Gastrocnemius medialis (tissue), 4 donors: ENCODE data around the gene SRRM3.

Experiments used
- POLR2A ChIP-seq, 2 donors: fragments of 450-650 bp; IDR thresholded peaks; one replicate each; pipeline ENCODE4 v1.6.1; 2017; ENCODE audit warnings: antibody characterized with exemption in 2 of 2, mild to moderate bottlenecking in 2 of 2, moderate library complexity in 2 of 2
- TF ChIP-seq, protein P1 (sequence below), 5 experiments: fragments of 450-650 bp in 3 of 5; fragments of 200-600 bp in 2 of 5; sonication (generic) in 2 of 5; IDR thresholded peaks in 4 of 5; conservative IDR thresholded peaks in 1 of 5; 1 replicate in 4 of 5; 2 replicates in 1 of 5; pipeline ENCODE4 v1.5.1; 2016 to 2019; ENCODE audit warnings: antibody characterized with exemption in 5 of 5, mild to moderate bottlenecking in 3 of 5, moderate library complexity in 3 of 5

DNA sequence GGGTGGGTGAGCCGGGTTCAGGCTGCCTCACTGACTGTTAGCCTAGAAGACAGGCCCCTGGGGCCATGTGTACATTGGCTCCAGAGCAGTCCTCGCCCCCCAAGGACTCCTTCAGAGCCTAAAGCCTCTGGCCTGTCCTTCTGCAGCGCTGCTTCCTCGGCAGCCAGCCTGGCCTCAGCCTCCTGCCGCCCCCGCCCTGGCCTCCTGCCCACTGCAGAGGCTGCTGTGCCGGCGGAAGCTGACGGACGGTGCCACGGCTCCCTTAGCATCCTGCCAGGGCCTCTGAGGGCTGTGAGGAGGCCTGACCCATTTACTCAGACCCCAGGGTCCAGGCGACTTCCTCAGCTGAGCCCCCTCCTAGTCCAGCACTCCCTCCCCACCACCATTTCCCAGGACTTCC is 4.9 kb downstream of the SRRM3 start:
- TF ChIP-seq POLR2A (IDR thresholded peaks at IDR 0.05): no peak
- TF ChIP-seq, protein P1, sequence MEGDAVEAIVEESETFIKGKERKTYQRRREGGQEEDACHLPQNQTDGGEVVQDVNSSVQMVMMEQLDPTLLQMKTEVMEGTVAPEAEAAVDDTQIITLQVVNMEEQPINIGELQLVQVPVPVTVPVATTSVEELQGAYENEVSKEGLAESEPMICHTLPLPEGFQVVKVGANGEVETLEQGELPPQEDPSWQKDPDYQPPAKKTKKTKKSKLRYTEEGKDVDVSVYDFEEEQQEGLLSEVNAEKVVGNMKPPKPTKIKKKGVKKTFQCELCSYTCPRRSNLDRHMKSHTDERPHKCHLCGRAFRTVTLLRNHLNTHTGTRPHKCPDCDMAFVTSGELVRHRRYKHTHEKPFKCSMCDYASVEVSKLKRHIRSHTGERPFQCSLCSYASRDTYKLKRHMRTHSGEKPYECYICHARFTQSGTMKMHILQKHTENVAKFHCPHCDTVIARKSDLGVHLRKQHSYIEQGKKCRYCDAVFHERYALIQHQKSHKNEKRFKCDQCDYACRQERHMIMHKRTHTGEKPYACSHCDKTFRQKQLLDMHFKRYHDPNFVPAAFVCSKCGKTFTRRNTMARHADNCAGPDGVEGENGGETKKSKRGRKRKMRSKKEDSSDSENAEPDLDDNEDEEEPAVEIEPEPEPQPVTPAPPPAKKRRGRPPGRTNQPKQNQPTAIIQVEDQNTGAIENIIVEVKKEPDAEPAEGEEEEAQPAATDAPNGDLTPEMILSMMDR (IDR thresholded peaks at IDR 0.05 in 4 of 5, conservative IDR thresholded peaks at IDR 0.05 in 1 of 5): no peak
